WI38 (cell line): Measurements from ENCODE around the gene TLE2.
A peak's percentile ranks its signal among the peaks of the same experiment; 100 is the strongest.

Source experiments
- H3K4me3 ChIP-seq: 2 replicates; pipeline ENCODE4 v1.5.1; 2011; ENCODE audit warnings: low read depth, mild to moderate bottlenecking, control low read depth, low read length
- TF ChIP-seq, protein P1 (sequence below): IDR thresholded peaks from 2 replicates; pipeline ENCODE4 v1.5.1; 2012; ENCODE audit warnings: low read depth, mild to moderate bottlenecking, control low read depth, low read length

TLE2 gene

GRCh38 chr19:2978166-2978767, 50.8 kb downstream of the TLE2 start:
- TF ChIP-seq, protein P1, sequence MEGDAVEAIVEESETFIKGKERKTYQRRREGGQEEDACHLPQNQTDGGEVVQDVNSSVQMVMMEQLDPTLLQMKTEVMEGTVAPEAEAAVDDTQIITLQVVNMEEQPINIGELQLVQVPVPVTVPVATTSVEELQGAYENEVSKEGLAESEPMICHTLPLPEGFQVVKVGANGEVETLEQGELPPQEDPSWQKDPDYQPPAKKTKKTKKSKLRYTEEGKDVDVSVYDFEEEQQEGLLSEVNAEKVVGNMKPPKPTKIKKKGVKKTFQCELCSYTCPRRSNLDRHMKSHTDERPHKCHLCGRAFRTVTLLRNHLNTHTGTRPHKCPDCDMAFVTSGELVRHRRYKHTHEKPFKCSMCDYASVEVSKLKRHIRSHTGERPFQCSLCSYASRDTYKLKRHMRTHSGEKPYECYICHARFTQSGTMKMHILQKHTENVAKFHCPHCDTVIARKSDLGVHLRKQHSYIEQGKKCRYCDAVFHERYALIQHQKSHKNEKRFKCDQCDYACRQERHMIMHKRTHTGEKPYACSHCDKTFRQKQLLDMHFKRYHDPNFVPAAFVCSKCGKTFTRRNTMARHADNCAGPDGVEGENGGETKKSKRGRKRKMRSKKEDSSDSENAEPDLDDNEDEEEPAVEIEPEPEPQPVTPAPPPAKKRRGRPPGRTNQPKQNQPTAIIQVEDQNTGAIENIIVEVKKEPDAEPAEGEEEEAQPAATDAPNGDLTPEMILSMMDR = no peak
- no peak overlapping the region for H3K4me3 ChIP-seq

DNA sequence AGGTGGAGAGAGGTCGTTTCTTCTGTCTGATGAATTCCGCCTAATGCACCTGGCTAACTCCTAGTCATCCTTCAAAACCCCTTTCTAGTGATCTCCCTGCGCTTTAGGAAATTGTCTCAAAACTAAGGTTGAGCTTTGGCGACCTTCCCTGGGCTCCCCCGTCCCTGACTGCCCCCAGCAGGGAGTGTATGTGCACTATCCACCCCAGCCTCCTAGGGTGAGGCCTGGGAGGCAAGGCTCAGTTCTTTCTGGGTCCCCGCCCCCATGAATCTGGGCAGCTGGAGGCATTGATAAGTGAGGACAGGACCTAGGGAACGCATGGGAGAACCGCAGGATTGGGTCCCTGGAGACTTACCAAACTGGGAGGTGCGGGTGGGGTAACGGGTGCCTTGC, 51.3 kb downstream of the TLE2 start:
- TF ChIP-seq, protein P1 = no peak
- no peak overlapping the region for H3K4me3 ChIP-seq

DNA sequence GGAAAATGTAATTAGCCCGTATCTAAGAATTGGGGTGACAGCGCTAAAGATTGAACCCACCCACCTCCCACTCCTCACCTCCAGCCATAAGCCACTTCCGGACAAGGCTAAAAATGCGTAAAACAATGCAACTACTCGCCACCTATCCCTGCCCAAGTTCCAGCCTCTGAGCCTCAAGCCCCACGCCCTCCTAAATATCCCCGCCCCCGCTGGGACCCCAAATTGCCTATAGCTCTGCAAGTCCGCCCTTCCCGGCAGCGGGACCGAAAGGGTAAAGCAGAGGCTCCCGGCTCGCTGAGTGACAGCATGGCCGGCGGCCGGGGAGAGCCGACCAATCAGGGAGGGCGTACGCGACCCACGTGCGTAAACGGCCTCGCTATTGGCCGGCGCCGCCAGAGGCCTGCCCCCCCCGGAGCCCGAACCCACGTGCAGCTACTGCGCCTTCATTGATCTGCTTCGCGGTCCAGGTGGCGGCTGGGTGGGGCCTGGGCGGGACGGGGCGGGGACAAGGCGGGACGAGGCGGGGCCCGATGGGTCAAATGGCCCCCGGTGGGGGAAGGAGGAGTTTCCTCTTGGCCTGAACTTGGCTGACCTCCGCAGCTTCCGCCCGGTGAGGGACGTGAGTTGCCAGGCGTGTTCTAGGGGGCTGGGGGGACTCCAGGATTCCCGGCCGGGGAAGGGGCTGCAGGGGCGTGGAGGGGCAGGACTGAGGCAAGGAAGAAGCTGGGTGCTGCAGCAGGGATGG, 51.9 kb downstream of the TLE2 start, which contains the start of gene TLE6:
Gene TLE6 (plus strand): TSS at position 564 of the 745 bp plus-strand sequence. CDS start 670 bp downstream, outside the sequence.
- TF ChIP-seq, protein P1 = no peak
- H3K4me3 ChIP-seq = peak within 1 kb of the TSS; percentile 53

- TF ChIP-seq, protein P1 = no peak
- H3K4me3 ChIP-seq = peak overlapping the region; percentile 53
Observed at GRCh38 chr19:2976609-2977000, 52.5 kb downstream of the TLE2 start.

- TF ChIP-seq, protein P1 = no peak
- no peak overlapping the region for H3K4me3 ChIP-seq
Observed at GRCh38 chr19:2974342-2975041, 54.6 kb downstream of the TLE2 start.

GRCh38 chr19:2973229-2973628, 55.9 kb downstream of the TLE2 start:
- H3K4me3 ChIP-seq = no peak overlapping the region
- TF ChIP-seq, protein P1 = no peak

DNA sequence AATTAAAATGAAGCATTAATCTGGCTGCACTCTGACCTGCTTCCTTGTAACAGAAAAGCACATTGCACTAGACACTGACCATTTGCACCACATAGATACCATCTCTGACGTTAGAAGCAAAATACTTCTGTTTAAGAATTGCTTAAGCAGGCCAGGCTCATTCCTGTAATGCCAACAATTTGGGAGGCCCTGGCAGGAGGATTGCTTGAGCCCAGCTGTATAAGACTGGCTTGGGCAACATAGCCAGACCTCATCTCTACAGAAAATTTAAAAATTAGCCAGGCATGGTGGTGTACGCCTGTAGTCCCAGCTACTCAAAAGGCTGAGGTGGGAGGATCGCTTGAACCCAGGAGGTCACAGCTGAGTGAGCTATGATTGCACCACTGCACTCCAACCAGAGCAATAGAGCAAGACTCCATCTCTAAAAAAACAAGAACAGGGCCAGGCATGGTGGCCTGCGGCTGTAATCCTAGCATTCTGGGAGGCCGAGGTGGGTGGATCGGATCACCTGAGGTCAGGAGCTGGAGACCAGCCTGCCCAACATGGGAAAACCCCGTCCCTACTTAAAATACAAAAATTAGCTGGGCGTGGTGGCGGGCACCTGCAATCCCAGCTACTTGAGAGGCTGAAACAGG, 58.8 kb downstream of the TLE2 start:
- H3K4me3 ChIP-seq = no peak overlapping the region
- TF ChIP-seq, protein P1 = no peak
